ENCODE measurements around the gene PLEK.

The PLEK gene, protein sequence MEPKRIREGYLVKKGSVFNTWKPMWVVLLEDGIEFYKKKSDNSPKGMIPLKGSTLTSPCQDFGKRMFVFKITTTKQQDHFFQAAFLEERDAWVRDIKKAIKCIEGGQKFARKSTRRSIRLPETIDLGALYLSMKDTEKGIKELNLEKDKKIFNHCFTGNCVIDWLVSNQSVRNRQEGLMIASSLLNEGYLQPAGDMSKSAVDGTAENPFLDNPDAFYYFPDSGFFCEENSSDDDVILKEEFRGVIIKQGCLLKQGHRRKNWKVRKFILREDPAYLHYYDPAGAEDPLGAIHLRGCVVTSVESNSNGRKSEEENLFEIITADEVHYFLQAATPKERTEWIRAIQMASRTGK

DNA sequence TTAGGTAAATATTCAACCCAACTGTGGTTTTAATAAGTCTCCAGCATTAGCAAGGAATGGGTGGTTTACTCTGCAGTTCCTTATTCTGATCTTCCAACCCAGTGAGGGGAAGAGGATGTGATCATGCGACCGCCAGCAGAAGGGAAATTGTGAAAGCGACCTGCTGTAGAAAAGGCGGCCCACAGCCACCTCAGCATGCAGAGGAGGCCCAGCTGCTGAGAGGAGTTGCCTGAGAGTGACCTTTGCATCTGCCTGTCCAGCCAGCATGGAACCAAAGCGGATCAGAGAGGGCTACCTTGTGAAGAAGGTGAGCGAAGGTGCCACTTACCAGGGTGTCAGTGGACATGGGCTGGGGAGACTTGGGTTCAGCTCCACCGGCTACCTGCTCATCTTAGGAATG is at the start of gene PLEK:
TSS of gene PLEK (plus strand) at position 196 of the 400 bp plus-strand sequence. CDS start at position 266, 70 bp downstream.
- Histone ChIP-seq H3K36me3 (ENCODE audit: control insufficient read depth, insufficient read depth, low read length) (no peaks in the 10 kb centered on the region), H3K4me1 (ENCODE audit: control insufficient read depth, insufficient read depth, low read length) (no peaks in the 10 kb centered on the region), H3K9me3 (ENCODE audit: control insufficient read depth, insufficient read depth, low read length) (no peaks in the 10 kb centered on the region), H3K9ac (ENCODE audit: low read depth, low read length) (no peak within 1 kb of the TSS), H3K4me3 (ENCODE audit: low read depth, low read length) (no peak within 1 kb of the TSS), H3K27ac (ENCODE audit: low read depth, low read length) (no peak within 1 kb of the TSS), H3K27me3 (ENCODE audit: control insufficient read depth, insufficient read depth, low read length) (peaks cover 10% of the 10 kb centered on the region)

DNA sequence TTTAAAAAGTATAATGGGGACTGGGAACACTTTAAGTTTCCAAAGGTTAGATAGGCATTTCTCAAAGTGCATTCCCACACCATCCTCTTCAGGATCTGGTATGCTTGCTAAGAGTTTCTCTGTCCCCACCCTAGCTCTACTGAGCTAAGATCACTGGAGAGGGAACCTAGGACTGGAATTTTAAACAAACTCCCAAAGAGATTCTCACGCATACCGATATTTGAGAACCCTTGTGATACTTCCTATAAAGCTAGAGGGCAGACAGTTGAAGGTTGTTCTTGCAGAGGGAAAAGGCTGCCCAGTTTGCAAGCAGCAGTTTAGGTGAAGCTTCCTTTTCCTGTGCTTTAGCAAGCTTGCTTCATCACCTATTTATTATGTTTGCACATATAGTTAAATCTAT is 49.0 kb upstream of the PLEK start:
- no peak overlapping the region for H3K9ac ChIP-seq (ENCODE audit: low read depth, low read length)
- H3K4me1 ChIP-seq (ENCODE audit: control insufficient read depth, insufficient read depth, low read length) = peaks cover 12% of the 10 kb centered on the region
- peaks cover 42% of the 10 kb centered on the region for H3K27me3 ChIP-seq (ENCODE audit: control insufficient read depth, insufficient read depth, low read length)
- no peaks in the 10 kb centered on the region for H3K36me3 ChIP-seq (ENCODE audit: control insufficient read depth, insufficient read depth, low read length)
- no peak overlapping the region for H3K27ac ChIP-seq (ENCODE audit: low read depth, low read length)
- H3K4me3 ChIP-seq (ENCODE audit: low read depth, low read length) = no peak overlapping the region
- H3K9me3 ChIP-seq (ENCODE audit: control insufficient read depth, insufficient read depth, low read length) = no peaks in the 10 kb centered on the region

DNA sequence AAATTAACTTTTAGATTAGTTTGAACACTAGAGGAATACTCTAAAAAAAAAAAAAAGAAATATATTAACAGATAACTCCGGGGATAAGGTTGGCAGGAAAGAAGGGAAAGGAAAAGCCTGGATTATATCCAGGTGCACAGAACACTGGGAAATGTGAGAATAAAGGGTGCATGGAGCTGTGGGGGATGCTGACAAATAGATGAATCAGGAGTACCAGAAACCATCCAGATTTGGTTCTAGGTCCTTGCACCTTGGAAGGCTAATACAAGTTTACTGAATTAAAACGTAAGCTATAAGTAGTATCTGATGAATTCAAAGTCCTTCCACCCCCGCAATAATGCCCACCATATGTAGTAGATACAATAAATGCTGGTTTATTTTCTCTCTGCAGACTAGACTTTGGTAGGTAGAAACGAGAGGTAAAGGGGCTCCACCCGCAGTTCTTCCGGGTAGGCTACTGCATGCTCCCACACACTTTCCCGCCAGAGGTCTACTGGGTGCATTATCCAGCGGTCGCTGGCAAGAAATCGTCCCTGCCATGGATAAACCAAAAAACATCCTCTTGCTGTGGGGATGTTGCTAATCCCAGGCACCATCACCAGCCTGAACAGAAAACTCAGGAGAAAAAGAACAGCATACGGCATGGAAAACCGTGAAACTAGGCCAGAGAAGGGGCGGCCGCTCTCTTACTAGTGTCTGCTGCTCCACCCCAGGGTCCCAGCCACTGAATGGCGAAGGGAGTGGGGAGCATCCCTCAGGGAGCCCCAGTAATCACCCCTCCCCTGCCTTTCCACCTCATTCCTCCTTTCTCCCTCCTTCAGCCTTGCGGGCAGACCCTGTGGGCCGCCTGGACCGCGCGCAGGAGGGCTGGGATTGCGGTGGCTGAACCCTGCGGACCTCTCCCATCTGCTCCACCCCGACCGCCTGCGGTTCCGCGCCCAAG is 46.8 kb upstream of the PLEK start:
- no peak overlapping the region for H3K9ac ChIP-seq (ENCODE audit: low read depth, low read length)
- peak overlapping the region; percentile 68 for H3K4me3 ChIP-seq (ENCODE audit: low read depth, low read length)
- H3K36me3 ChIP-seq (ENCODE audit: control insufficient read depth, insufficient read depth, low read length) = no peaks in the 10 kb centered on the region
- H3K9me3 ChIP-seq (ENCODE audit: control insufficient read depth, insufficient read depth, low read length) = no peaks in the 10 kb centered on the region
- H3K27me3 ChIP-seq (ENCODE audit: control insufficient read depth, insufficient read depth, low read length) = peaks cover 42% of the 10 kb centered on the region
- no peak overlapping the region for H3K27ac ChIP-seq (ENCODE audit: low read depth, low read length)
- H3K4me1 ChIP-seq (ENCODE audit: control insufficient read depth, insufficient read depth, low read length) = peaks cover 12% of the 10 kb centered on the region

DNA sequence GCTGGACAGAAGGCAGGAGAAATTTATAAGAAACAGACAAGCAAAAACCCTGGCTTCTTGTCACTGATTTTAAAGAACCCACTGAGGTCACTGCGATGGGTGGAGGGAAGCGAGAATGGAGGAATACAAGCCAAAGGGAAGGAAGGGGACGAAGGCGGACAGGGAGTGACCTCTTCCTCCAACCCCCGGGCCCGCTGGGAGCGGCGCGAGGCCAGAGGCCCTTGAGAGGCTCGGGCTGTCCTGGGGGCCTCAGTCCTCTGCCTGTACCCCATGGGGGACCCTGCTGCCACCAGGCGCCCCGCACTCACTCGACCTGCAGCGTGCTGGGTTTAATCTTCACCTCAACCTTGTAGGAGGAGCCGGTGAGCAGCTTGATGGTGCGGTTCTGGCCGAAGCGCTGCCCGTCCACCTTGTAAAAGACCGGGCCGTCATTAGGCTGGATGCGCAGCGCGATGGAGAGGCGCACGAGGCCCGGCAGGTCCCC is 46.1 kb upstream of the PLEK start:
- peaks cover 42% of the 10 kb centered on the region for H3K27me3 ChIP-seq (ENCODE audit: control insufficient read depth, insufficient read depth, low read length)
- no peaks in the 10 kb centered on the region for H3K36me3 ChIP-seq (ENCODE audit: control insufficient read depth, insufficient read depth, low read length)
- H3K9ac ChIP-seq (ENCODE audit: low read depth, low read length) = no peak overlapping the region
- no peak overlapping the region for H3K27ac ChIP-seq (ENCODE audit: low read depth, low read length)
- peaks cover 12% of the 10 kb centered on the region for H3K4me1 ChIP-seq (ENCODE audit: control insufficient read depth, insufficient read depth, low read length)
- no peaks in the 10 kb centered on the region for H3K9me3 ChIP-seq (ENCODE audit: control insufficient read depth, insufficient read depth, low read length)
- H3K4me3 ChIP-seq (ENCODE audit: low read depth, low read length) = peak overlapping the region; percentile 68

DNA sequence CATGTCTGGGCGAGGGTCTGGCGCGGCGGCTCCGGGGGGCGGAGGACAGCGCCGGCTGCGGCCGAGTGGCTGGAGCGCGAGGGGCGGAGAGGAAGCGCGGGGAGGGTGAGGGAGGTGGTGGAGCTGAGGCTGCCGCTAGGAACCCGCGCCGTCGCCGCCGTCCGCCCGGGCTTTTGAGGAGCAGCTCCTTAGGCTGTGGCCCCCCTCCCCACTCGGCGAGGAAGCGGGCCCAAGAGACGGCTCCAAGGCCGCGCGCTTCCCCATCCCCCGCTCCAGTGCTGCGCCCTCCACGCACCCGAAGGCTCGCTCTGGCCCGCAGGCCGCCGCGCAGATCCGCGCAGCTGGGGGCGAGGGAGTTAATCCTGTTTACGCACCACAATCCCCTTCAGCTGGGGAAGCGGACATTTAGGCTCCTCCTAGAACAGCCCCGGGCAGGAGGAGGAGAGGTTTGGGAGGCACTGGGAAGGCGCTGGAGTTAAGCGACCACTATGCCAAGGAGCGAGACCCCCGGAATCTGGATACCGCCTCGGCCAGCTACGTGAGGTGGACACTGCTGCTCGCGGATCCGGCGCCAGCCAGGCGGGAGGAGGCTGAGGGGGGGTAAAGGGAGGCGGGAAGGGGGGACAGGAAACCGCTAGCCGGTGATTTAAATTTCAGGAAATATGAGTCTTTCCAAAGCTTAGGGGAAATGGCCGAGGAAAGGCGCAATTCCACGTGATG is 45.5 kb upstream of the PLEK start, which contains the start of gene CNRIP1:
TSS of gene CNRIP1 (minus strand) at position 552 of the 720 bp plus-strand sequence. CDS start at position 3, 549 bp downstream.
- no peaks in the 10 kb centered on the region for H3K36me3 ChIP-seq (ENCODE audit: control insufficient read depth, insufficient read depth, low read length)
- no peaks in the 10 kb centered on the region for H3K9me3 ChIP-seq (ENCODE audit: control insufficient read depth, insufficient read depth, low read length)
- H3K4me1 ChIP-seq (ENCODE audit: control insufficient read depth, insufficient read depth, low read length) = peaks cover 12% of the 10 kb centered on the region
- H3K9ac ChIP-seq (ENCODE audit: low read depth, low read length) = no peak within 1 kb of the TSS
- H3K4me3 ChIP-seq (ENCODE audit: low read depth, low read length) = peak within 1 kb of the TSS; percentile 68
- no peak within 1 kb of the TSS for H3K27ac ChIP-seq (ENCODE audit: low read depth, low read length)
- H3K27me3 ChIP-seq (ENCODE audit: control insufficient read depth, insufficient read depth, low read length) = peaks cover 42% of the 10 kb centered on the region

DNA sequence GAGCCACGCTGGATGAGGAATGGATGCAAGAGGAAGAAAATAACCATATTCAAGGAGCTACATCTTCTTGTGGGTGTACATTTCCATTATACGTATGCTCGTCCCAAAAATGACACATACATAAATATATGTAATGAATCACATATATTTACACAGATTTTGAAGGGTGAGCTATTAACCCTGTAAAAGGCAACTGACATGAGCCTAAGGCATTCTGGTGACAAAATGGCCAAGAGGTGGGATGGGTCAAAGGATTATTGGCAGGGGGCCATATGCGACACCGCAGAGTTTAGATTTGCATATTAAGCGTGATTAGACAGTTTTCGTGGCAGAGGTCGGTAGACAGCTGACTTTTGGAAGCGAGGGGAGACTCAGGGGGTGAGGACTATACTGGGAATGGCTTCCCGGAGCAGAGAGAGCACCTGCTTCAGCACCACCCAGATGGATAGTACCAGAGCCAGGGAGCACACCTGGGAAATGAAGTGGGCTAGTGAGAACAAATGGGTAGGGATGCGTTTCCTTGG is 44.9 kb upstream of the PLEK start:
- Histone ChIP-seq H3K9me3 (ENCODE audit: control insufficient read depth, insufficient read depth, low read length) (no peaks in the 10 kb centered on the region), H3K27me3 (ENCODE audit: control insufficient read depth, insufficient read depth, low read length) (peaks cover 42% of the 10 kb centered on the region), H3K4me1 (ENCODE audit: control insufficient read depth, insufficient read depth, low read length) (peaks cover 12% of the 10 kb centered on the region), H3K27ac (ENCODE audit: low read depth, low read length) (no peak overlapping the region), H3K36me3 (ENCODE audit: control insufficient read depth, insufficient read depth, low read length) (no peaks in the 10 kb centered on the region), H3K9ac (ENCODE audit: low read depth, low read length) (no peak overlapping the region), H3K4me3 (ENCODE audit: low read depth, low read length) (peak overlapping the region; percentile 68)

DNA sequence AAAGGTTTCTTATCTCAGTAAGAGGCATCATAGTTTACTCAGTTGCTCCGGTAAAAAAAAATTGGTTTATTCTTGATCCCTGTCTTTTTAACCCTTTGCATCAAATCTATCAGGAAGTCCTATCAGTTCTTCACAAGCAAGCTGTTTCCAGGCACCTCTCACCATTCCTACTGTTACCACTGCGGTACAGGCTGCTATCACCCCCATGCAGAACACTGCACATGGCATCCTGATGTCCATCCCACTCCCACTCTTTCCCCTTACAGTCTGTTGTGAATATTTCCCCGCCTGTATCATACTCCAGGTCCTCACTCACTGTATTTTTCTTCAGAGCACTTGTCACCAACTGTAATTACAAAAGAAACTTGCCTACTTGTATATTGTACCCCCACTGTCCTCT is 40.0 kb upstream of the PLEK start:
- Histone ChIP-seq H3K4me3 (ENCODE audit: low read depth, low read length) (no peak overlapping the region), H3K27ac (ENCODE audit: low read depth, low read length) (no peak overlapping the region), H3K4me1 (ENCODE audit: control insufficient read depth, insufficient read depth, low read length) (peaks cover 3% of the 10 kb centered on the region; the same call in 1 of the 2 replicates), H3K27me3 (ENCODE audit: control insufficient read depth, insufficient read depth, low read length) (peaks cover 8% of the 10 kb centered on the region), H3K9me3 (ENCODE audit: control insufficient read depth, insufficient read depth, low read length) (no peaks in the 10 kb centered on the region), H3K9ac (ENCODE audit: low read depth, low read length) (no peak overlapping the region), H3K36me3 (ENCODE audit: control insufficient read depth, insufficient read depth, low read length) (no peaks in the 10 kb centered on the region)

DNA sequence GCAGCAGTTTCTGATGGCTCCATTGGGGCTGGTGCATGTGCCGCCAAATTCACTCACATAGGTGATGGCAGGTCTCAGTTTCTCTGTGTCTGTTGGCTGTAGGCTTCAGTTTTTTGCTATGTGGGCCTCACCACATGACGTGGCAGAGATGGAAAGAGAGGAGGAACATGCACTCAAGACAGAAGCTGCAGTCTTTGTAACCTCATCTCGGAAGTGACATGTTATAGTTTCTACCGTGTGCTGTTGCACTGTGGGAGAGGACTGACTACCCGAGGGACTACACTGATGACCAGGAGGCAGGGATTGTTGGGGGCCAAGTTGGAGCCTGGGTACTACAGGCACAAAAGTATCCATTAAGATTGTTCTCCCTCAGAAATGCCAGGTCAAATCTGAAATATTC is 36.2 kb upstream of the PLEK start:
- Histone ChIP-seq H3K4me1 (ENCODE audit: control insufficient read depth, insufficient read depth, low read length) (no peaks in the 10 kb centered on the region), H3K27ac (ENCODE audit: low read depth, low read length) (no peak overlapping the region)

DNA sequence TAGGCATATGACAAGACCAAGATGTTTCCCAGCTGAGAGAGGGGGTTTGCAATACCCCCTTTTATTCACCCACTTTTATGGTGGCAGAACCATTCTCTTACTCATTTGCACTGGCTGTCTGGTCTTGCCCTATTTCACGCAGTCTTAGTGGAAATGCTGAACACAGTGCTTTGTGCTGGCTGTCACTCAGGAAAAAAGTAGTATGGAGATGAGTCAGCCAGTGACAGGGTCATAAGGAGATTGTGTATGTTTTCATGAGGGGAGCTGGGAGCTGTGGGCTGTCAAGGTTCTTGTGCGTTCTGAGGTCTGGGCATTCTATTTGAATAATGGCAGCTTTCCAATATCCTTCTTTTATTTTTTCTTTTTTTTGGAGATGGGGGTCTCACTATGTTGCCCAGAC is 34.4 kb upstream of the PLEK start:
- Histone ChIP-seq H3K9ac (ENCODE audit: low read depth, low read length) (no peak overlapping the region), H3K36me3 (ENCODE audit: control insufficient read depth, insufficient read depth, low read length) (no peaks in the 10 kb centered on the region), H3K27me3 (ENCODE audit: control insufficient read depth, insufficient read depth, low read length) (no peaks in the 10 kb centered on the region), H3K9me3 (ENCODE audit: control insufficient read depth, insufficient read depth, low read length) (no peaks in the 10 kb centered on the region), H3K27ac (ENCODE audit: low read depth, low read length) (no peak overlapping the region), H3K4me3 (ENCODE audit: low read depth, low read length) (no peak overlapping the region), H3K4me1 (ENCODE audit: control insufficient read depth, insufficient read depth, low read length) (peaks cover under 1% of the 10 kb centered on the region; the same call in 1 of the 2 replicates)

More for the DNA sequence above, 36.2 kb upstream of the PLEK start:
- H3K27me3 ChIP-seq (ENCODE audit: control insufficient read depth, insufficient read depth, low read length) = no peaks in the 10 kb centered on the region
- H3K4me3 ChIP-seq (ENCODE audit: low read depth, low read length) = no peak overlapping the region
- H3K36me3 ChIP-seq (ENCODE audit: control insufficient read depth, insufficient read depth, low read length) = no peaks in the 10 kb centered on the region
- H3K9me3 ChIP-seq (ENCODE audit: control insufficient read depth, insufficient read depth, low read length) = no peaks in the 10 kb centered on the region
- no peak overlapping the region for H3K9ac ChIP-seq (ENCODE audit: low read depth, low read length)

DNA sequence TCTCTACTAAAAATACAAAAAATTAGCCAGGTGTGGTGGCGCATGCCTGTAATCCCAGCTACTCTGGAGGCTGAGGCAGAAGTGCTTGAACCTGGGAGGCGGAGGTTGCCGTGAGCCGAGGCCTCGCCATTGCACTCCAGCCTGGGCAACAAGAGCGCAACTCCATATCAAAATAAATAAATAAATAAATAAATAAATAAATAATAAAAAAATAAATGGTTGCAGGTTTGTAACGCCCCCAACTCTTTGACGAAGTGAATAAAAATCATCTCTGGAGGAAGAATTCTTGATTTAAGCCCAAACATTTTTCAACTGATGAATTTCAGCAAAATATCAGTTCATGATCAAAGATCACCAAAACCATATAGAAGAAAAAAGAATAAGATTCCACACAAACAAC is 32.1 kb upstream of the PLEK start:
- no peak overlapping the region for H3K9ac ChIP-seq (ENCODE audit: low read depth, low read length)
- H3K4me3 ChIP-seq (ENCODE audit: low read depth, low read length) = no peak overlapping the region
- H3K27me3 ChIP-seq (ENCODE audit: control insufficient read depth, insufficient read depth, low read length) = no peaks in the 10 kb centered on the region
- no peak overlapping the region for H3K27ac ChIP-seq (ENCODE audit: low read depth, low read length)
- H3K36me3 ChIP-seq (ENCODE audit: control insufficient read depth, insufficient read depth, low read length) = no peaks in the 10 kb centered on the region
- no peaks in the 10 kb centered on the region for H3K9me3 ChIP-seq (ENCODE audit: control insufficient read depth, insufficient read depth, low read length)
- H3K4me1 ChIP-seq (ENCODE audit: control insufficient read depth, insufficient read depth, low read length) = peaks cover 10% of the 10 kb centered on the region; the same call in 1 of the 2 replicates

Data from HUES48 (cell line).